GM21786 (cell line): ENCODE data around the gene SSX5.
"Not testable (repeated sequence)": the region's sequence is repeated elsewhere in the genome, so short reads cannot be mapped to it uniquely, and the experiment has no call there.

ENCODE experiments used
- ATAC-seq: cut with Tn5 transposase; IDR thresholded peaks from one replicate; pipeline ENCODE4 v1.9.1; 2021; ENCODE audit not compliant: unreplicated experiment

The SSX5 gene, protein sequence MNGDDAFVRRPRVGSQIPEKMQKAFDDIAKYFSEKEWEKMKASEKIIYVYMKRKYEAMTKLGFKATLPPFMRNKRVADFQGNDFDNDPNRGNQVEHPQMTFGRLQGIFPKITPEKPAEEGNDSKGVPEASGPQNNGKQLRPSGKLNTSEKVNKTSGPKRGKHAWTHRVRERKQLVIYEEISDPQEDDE

DNA sequence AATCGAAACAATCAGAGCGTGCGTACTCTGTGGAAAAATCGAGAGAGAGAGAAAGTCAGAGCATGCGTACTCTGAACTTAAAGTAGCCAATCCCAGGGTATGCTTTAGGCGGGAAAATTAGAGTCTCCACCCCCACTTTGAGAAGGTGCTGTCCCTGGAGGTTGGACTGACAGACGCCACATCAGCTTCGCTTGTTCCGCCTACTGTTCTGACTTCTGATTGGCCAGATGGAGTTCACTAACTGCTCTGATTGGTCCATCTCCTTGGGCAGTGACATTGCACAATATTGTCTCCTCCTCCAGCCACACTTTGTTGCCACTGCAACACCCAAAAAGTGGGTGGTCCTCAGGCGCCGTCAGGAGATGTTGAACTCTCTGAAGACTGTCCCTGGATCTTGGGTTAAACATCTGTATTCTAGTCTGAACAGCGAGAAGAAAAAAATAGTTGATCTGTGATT is at the start of gene SSX5:
Gene SSX5, minus strand, starts transcription at position 51 of the 457 bp plus-strand sequence. CDS start 1,437 bp downstream, outside the sequence.
- ATAC-seq, result no peak

DNA sequence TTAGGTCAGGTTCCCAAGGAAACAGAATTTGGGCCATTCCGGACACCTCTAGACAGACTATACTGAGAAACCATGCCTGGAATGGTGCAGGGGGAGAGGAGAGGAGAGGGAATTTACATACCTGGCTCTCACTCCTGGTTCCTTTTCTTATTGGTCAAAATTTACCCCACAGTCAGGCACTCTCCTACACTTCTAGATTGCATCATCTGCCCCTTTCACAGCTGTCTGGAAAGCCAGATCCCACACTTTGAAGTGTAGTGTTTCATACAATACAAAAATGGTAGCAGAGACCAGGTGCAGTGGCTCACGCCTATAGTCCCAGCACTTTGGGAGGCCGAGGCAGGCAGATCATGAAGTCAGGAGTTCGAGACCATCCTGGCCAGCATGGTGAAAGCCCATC is 27.6 kb upstream of the SSX5 start:
- ATAC-seq, result not testable (repeated sequence)

DNA sequence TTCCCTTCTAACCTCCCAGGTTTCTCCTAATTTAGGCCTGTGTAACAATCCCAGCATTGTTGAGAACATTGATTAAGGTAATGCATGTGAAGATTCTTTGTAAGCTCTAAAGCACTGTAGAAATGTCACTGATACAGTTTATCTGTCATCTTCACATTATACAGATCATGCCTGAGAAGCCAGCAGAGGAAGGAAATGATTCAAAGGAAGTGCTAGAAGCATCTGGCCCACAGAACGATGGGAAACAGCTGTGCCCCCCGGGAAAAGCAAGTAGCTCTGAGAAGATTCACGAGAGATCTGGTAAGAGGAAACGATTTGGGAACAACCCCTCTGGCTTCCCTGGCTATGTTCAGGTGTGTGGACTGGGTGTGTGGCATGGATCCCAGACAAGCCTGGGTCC is 17.7 kb upstream of the SSX5 start:
- not testable (repeated sequence) for ATAC-seq

DNA sequence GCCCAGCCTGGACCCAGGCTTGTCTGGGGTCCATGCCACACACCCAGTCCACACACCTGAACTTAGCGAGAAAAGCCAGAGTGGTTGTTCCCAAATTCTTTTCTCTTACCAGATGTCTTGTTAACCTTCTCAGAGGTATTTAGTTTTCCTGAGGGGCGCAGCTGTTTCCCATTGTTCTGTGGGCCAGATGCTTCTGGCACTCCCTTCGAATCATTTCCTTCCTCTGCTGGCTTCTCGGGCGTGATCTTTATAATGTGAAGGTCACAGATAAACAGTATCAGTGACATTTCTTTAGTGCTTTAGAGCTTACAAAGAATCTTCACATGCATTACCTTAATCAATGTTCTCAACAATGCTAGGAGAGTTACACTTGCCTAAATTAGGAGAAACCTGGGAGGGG is 6.6 kb downstream of the SSX5 start:
- not testable (repeated sequence) for ATAC-seq

DNA sequence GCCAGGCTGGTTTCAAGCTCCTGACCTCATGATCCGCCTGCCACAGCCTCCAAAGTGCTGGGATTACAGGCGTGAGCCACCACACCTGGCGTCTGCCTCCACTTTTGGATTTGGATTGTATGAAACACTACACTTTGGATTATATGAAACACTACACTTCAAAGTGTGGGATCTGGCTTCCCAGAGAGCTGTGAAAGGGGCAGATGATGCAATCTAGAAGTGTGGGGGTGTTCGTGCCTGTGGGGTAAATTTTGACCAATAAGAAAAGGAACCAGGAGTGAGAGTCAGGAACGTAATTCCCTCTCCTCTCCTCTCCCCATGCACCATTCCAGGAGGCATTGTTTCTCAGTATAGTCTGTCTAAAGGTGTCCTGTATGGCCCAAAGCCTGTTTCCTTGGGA is 14.7 kb downstream of the SSX5 start:
- not testable (repeated sequence) for ATAC-seq

DNA sequence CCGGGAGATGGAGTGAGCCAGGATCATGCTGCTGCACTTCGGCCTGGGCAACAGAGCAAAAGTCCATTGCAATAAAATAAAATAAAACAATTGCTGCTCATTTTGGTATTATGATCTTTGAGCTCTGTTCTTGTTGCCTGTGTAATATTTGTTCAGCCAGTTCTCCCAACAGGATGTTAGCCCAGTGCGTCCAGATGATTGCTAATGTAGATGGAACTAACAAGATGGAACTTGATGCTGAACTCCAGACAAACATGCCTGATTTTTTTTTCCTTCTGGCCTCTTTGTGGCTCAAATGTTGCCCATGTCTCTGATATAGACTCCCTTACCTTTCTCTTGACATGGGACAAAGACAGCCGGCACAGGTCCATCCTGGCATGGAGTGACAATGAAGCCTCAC is 15.8 kb downstream of the SSX5 start:
- ATAC-seq, result no peak

DNA sequence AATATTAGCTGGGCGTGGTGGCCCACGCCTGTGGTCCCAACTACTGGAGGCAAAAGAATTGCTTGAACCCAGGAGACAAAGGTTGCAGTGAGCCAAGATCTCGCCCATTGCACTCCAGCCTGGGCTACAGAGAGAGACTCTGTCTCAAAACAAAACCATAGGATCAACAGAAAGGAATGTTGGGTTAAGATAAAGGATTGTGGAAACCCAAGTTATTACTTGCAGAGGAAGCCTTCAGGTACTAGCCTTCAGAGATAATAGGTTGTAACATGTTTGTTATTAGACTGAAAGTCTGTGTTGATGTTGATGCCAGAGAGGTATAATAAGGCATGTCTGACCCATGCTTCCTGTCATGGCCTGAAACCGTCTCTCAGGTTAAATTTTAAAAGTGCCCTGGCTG is 16.9 kb downstream of the SSX5 start:
- no peak for ATAC-seq

DNA sequence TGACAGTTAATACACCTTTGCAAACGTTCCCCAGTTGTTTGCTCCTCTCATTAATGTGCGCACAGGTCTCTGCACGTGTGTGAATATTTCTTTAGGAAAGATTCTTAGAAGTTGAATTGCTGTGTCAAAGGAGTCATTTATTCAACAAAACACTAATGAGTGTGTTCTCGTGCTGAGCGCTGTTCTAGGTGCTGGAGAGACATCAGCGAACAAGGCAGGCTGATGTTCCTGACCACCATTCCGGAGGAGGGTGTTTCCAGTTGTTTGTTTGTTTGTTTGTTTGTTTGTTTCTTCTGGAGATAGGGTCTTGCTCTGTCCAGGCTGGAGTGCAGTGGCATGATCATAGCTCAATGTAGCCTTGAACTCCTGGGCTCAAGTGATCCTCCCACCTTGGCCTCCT is 30.3 kb downstream of the SSX5 start:
- not testable (repeated sequence) for ATAC-seq

DNA sequence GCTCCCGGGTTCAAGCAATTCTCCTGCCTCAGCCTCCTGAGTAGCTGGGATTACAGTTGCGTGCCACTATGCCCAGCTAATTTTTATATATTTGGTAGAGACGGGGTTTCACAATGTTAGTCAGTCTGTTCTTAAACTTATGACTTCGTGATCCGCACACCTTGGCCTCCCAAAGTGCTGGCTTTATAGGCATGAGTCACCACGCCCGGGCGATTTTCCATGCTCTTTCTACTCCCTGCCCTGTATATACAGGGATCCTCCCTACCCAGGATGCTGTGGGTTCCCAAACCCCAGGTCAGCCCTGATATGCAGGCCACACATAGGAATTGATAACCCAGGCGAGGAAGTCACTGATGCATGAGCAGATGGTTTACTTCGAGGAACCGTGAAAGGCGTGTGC is 31.4 kb downstream of the SSX5 start:
- ATAC-seq, result no peak

DNA sequence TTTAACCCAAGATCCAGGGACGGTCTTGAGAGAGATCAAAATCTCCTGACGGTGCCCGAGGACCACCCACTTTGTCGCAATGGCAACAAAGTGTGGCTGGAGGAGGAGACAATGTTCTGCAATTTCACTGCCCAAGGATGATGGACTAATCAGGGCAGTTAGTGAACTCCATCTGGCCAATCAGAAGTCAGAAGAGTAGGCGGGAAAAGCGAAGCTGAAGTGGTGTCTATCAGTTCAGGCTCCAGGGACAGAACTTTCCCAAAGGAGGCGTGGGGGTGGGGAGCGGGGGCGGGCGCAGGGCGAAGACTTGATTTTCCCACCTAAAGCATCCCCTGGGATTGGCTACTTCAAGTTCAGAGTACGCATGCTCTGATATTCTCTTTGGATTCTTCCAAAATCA is 40.6 kb downstream of the SSX5 start:
- ATAC-seq, result no peak

DNA sequence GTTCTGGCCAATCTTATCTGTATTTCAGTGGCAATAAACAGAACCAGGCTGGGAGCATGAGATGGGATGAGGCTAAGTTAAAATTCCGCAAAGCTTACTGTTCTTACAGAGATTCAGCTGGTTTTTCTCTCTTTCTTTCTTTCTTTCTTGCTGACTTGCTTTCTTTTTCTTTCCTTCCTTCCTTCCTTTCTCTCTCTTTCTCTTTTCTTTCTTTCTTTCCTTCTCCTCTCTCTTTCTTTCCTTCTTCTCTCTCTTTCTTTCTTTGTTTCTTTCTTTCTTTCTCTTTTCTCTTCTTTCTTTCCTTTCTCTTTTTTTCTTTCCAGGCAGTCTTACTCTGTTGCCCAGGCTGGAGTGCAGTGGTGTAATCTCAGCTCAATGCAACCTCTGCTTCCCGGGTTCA is 41.8 kb downstream of the SSX5 start:
- no peak for ATAC-seq

DNA sequence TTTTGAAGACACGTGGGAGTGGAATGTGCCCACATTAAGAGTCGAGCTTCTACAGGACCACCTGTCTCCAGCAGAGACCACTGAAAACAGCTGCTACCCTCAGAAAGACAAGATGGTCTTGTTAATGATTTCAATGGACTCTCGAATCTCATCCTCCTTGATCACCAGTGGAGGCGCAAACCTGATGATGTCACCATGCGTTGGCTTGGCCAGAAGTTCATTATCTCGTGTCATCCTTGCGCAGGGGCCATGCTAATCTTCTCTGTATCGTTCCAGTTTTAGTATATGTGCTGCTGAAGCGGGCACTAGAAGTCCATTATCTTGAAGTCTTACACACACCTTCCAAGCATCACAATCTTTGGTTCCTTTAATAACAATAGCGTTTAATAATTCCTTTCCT is 42.8 kb downstream of the SSX5 start:
- no peak for ATAC-seq

DNA sequence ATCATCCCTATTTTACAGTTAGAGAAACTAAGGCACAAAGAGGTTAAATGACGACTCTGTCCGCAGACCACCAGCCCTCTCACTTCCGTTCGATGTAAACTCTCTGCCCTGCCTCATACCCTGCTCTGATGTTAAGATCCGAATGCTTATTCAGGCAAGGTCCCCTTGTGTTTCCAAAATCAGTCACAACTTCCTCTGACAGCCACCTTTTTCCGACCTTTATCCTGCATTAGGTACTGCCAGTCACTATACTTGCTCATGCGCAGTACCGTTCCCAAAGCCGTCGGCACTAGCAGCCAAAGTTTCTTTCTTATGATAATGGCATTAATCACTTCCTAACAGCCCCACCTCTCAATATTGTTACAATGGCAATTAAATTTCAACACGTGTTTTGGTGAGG is 53.9 kb downstream of the SSX5 start:
- ATAC-seq, result not testable (repeated sequence)

DNA sequence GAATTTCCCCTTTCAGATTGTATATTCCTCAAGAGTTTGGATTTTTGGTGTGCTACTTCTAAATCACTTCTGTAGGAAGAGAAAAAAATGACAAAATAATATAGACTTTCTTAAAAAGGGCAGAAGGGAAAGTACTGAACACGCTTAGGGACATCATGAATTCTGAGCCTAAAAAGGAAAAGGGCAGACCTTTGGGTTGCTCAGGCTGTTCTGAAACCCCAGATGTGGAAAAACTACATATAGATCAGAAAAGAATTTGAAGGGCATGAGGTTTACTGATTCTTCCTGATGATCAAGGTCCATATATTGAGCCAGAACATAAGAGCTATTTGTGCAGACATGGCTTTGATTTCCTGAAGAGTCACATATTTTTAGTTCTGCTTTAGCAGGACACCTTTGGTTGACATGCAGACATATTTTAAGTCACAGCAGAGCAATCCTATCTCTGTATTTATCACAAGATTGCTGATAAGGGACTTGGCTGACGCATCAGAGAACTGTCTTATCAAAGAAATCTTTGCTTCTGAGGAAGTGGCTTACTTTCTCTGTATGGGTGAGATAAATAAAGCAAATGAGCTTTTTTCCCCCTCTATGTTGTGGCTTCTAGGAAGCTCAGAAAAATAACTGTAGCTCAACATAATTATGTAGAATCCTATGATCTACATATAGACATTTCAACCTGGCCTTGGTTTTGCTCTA is 54.6 kb downstream of the SSX5 start:
- not testable (repeated sequence) for ATAC-seq

DNA sequence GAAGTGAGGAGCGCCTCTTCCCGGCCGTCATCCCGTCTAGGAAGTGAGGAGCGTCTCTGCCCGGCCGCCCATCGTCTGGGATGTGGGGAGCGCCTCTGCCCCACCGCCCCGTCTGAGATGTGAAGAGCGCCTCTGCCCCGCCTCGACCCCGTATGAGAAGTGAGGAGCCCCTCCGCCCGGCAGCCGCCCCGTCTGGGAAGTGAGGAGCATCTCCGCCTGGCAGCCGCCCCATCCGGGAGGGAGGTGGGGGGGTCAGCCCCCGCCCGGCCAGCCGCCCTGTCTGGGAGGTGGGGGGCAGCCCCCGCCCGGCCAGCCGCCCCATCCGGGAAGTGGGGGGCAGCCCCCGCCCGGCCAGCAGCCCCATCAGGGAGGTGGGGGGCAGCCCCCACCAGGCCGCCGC is 57.5 kb downstream of the SSX5 start:
- not testable (repeated sequence) for ATAC-seq
